CD4-positive, alpha-beta T cell treated with Interleukin-6 for 4 hours (primary cell): ENCODE results near the gene HEXIM2.
"Not testable (repeated sequence)": the region's sequence is repeated elsewhere in the genome, so short reads cannot be mapped to it uniquely, and the experiment has no call there.

ENCODE experiments used
- DNase-seq: peaks from one replicate; pipeline ENCODE4 v3.0.0-alpha.2; 2020; ENCODE audit warnings: mixed read lengths

The HEXIM2 gene, protein sequence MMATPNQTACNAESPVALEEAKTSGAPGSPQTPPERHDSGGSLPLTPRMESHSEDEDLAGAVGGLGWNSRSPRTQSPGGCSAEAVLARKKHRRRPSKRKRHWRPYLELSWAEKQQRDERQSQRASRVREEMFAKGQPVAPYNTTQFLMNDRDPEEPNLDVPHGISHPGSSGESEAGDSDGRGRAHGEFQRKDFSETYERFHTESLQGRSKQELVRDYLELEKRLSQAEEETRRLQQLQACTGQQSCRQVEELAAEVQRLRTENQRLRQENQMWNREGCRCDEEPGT

GRCh38 chr17:45161288-45162024, at the start of gene HEXIM2:
Gene HEXIM2, plus strand, starts transcription at chr17:45161875. Its CDS starts 919 bp downstream, at chr17:45162794.
- DNase-seq, result peak; percentile 97

DNA sequence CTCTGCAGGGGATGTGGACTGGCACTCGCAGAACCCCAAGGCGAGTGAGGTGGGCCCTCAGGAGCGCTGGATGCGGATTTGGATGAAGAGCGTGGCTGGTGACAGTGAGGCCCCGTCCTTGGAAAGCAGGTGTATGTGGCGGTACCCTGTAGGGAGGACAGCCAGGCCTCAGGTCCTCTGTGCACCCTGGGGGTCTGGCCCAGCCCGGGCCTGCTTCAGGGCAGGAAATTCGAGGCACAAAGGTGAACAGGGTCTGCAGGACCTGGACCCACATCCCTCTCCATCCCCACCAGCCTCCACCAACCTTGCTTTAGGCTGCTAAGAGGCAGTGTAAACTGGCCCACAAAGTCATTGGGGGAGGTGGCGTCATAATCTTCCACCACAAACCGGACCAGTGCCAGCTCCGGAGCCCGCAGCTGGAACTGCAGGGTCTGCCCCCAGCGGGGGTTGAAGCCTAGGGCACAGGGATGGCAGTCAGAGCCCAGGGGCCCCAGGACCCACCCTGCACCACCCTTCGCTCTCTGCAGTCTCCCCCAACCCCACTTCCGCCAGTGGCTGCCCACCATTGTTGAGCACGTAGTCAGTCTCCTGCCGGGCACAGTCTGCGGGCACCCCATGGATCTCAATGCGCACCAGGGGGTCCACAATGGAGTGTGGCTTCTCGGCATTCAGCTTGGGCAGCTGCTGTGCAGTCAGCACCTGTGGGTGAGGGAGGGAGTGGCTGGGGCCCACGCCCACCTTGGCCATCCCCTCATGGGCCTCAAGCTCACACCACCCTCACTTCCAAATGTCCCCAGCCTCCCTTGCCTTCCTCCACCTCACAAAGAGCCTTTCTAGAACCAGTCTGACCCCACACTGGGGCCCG, 48.9 kb upstream of the HEXIM2 start:
- no peak for DNase-seq

- DNase-seq, result no peak
Observed at GRCh38 chr17:45113424-45113754, 48.3 kb upstream of the HEXIM2 start.

GRCh38 chr17:45114117-45114932, 47.4 kb upstream of the HEXIM2 start:
- no peak for DNase-seq

DNA sequence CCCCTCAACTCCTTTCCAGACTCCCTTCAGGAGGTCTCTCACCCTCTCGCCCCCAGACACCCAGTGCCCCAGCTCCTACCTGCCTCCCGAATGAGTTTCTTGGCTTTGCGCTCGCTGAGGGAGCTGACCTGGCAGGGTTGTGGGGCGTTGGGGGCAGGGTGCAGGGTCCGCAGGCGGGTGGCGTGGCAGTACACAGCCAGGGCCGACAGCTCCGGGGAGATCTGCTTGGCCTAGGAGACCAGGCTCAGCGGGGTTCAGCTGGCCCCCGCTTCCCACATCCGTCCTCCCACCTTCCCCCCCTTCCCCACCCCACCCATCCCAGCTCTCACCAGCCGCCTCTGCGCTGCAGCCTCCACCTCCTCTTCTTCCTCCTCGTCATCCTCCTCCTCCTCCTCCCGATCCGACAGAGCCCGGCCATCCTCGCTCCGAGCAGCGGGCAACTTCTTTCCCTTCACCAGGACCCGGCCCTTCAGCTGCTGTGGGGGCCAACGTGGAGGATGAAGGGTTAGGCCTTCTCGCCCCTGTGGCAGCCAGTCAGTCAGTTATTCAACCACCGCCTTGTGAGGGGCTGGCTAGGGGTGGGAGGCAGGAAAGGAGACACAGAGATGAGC, 46.6 kb upstream of the HEXIM2 start:
- no peak for DNase-seq

GRCh38 chr17:45115871-45116270, 45.8 kb upstream of the HEXIM2 start:
- no peak for DNase-seq

DNA sequence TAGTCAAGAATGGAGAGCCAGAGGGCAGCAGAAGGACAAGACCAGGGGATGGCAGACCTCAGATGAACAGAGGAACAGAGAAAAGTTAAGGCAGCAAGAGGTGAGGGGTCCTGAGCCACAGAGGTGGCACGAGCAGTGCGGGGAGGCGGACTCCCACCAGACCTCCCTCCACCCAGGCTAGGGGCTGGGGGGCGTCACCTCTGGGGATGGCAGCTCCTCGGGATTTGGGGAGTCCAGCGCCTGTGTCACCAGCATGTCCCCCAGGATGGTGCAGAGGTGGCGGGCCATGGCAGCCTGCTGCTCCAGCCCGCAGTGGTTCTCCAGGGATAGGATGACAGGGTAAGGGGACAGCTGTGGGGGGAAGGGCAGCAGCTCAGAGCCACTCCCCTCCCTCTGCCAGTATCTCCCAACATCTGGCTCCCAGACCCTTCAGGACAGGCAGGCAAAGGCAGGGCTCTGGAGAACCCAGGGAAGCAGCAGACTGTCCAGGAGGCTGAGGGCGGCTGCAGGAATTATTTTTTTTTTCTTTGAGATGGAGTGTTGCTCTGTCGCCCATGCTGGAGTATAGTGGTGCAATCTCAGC, 45.1 kb upstream of the HEXIM2 start:
- no peak for DNase-seq

DNA sequence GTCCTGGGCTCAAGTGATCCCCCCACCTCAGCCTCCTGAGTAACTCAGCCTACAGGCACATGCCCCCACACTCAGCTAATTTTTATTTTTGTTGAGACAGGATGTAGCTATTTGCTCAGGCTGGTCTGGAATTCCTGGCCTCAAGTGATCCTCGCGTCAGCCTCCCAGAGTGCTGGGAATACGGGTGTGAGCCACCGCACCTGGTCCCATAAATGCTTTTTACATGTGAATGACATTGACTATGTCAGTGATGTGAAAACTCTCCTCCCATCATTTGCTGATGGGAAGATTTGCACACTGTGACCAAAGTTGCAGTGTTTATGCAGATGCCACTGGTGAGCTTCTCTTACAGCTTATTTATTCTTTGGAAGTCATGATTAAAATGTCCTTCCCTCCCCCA, 44.3 kb upstream of the HEXIM2 start:
- no peak for DNase-seq

DNA sequence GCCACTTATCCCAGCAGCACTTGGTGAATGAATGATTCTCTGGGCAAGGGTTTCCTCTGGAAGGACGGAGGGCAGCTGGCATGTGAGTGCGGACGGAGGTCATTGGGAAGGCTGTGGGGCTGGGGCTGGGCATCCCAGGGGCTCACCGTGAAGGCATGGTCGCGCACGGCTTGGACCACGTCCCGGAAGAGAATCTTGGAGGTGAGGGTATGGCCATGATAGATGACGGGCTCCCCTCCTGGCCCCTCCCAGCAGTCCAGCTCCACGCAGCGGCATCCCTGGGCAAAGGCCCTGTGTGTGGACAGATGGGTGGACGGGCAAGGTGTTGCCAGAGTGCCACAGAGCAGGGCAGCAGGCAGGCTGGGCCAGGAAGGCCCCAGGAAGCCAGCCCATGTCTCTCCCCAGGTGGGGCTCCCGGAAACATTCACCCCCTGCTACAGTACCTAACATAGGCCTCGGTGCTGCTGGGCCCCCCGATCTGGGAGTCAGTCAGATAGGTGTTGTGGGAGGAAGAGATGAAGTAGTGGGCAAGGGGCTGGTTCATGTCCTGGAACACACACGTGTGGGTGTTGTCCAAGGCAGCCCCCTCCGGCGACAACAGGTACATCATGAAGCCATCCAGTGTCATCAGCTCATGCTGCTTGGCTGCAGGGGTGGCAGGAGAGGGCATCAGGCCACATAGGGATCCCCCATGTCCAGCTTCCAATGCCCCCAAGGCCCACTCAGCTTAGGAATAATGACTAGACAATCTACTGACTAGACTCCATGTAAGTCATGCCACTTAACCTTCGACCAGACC, 43.6 kb upstream of the HEXIM2 start:
- DNase-seq, result no peak

- no peak for DNase-seq
Observed at GRCh38 chr17:45118691-45119090, 43.0 kb upstream of the HEXIM2 start.

GRCh38 chr17:45119964-45120363, 41.7 kb upstream of the HEXIM2 start:
- DNase-seq, result no peak

DNA sequence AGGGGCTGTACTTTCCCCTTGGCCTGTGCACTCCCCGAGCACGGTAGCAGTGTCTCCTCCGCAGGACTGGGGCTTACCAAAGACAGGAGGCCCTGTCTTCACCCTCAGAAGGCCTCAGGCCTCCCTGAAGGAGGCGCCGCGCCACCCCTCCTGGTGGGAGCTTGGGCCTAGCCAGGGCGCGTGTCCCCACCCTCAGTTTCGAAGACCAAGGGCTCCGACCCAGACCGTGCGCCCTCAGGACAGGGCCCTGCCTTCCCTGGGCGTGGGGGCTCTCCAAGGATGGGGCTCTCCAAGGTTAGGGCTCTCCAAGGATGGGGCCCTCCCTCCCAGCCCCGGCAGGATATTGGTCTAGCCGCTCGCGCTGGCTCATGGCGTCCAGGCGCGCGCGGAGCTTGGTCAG, 41.1 kb upstream of the HEXIM2 start:
- DNase-seq, result no peak

GRCh38 chr17:45121055-45121454, 40.6 kb upstream of the HEXIM2 start:
- no peak for DNase-seq

GRCh38 chr17:45123076-45123770, 38.5 kb upstream of the HEXIM2 start:
- no peak for DNase-seq

GRCh38 chr17:45123930-45124796, 37.5 kb upstream of the HEXIM2 start:
- DNase-seq, result peak; percentile 55

DNA sequence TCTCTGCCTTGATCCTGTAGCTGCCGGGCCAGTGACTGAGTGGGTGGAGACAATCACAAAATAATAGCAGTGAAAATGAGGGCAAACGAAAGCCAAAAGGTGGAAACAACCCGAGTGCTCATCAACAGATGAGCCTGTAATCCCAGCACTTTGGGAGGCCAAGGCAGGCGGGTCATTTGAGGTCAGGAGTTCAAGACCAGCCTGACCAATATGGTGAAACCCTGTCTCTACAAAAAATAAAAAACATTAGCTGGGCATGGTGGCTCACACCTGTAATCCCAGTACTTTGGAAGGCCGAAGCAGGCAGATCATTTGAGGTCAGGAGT, 36.9 kb upstream of the HEXIM2 start:
- DNase-seq, result not testable (repeated sequence)

DNA sequence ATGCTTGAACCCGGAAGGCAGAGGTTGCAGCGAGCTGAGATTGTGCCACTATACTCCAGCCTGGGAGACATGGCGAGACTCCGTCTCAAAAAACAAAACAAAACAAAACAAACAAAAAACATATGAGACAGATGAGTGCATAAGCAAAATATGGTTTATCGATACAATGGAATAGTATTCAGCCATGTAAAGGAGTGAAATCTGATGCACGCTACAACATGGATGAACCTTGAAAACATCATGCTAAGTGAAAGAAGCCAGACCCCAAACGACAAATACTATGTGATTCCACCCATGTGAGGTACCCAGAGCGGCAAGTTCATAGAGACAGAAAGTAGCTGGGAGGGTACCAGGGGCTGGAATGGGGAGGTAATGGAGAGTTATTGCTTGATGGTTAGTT, 36.2 kb upstream of the HEXIM2 start:
- no peak for DNase-seq

DNA sequence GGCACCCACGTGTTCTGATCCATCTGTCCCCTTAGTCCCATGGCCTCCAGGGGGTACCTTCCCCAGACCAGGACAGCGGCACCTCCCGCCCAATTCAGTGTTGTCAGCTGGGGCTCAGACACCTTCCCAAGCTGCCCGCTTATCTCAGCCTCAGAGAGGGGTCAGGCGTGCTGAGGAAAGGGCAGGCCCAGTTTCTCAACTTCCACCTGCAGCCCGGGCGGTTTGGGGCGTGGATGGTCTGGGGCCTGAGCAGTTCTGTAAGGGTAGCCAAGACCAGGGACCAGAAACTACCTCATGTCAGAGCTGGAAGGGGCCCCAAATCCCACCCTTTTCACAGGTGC, 34.5 kb upstream of the HEXIM2 start:
- no peak for DNase-seq

DNA sequence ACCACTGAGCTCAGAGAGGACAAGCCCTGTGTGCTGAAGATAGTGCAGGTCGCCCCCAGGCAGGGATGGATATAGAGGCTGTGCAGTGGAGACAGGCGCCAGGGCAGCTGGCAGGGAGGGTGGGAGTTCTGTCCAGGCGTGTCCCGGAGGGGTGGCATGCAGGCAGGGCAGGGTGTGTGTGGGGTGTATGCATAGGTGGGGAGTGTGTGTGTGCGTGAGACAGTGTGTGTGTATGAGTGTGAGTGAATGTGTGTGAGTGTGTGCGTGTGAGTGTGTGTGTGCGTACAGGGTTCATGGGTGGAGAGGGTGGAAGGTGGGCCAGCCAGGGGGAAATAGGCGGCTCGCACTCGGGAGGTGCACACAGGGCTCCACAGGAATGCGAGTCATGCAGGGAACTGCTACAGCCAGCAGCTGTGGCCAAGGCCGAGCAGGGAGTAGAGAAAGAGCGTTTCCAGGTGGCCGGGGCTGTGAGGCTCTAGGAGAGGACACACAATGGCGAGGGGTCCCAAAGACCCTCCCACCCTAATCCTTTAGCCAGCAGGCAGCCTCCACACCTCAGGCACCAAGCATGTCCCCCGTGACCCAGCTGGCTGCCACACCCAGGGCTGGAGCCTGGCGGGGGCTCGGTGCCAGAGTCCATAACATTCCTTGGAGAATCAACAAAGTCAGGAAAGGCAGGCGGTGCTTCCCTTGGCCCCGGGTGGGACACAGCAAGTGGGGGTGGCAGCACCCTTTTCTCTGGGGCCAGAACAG, 34.0 kb upstream of the HEXIM2 start:
- DNase-seq, result no peak
